ENCODE data around the gene GADD45G.

GADD45G gene

DNA sequence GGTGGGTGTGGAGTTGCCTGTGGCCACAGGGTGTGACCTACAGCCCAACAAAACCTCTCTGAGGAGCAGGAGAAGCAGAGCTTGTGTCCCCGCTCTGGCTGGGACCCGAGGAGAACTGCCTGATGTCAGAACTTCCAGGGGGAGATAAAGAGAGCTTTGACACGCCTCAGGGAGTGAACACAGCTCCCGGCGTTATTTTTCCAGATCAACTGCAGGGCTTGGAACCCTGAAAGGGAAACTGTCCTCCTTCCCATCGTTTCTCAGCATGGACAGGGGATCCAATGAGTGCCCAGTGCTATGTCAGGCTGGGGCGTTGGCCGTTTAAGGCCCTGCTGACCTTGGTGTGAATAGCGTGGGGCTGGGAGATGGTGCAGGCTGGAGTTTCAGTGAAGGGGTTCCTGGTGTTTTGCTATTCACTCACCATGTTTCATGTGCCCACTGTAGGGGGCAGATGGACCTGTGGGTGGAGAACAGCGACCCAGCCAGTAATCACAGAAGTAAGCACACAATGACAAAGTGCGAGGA lies 22.0 kb downstream of the GADD45G start:
- TF ChIP-seq, protein P1, sequence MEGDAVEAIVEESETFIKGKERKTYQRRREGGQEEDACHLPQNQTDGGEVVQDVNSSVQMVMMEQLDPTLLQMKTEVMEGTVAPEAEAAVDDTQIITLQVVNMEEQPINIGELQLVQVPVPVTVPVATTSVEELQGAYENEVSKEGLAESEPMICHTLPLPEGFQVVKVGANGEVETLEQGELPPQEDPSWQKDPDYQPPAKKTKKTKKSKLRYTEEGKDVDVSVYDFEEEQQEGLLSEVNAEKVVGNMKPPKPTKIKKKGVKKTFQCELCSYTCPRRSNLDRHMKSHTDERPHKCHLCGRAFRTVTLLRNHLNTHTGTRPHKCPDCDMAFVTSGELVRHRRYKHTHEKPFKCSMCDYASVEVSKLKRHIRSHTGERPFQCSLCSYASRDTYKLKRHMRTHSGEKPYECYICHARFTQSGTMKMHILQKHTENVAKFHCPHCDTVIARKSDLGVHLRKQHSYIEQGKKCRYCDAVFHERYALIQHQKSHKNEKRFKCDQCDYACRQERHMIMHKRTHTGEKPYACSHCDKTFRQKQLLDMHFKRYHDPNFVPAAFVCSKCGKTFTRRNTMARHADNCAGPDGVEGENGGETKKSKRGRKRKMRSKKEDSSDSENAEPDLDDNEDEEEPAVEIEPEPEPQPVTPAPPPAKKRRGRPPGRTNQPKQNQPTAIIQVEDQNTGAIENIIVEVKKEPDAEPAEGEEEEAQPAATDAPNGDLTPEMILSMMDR (IDR thresholded peaks at IDR 0.05), result no peak
- TF ChIP-seq ZFX (IDR thresholded peaks at IDR 0.05; ENCODE audit: borderline replicate concordance), result no peak
- no peak overlapping the region for H3K27ac ChIP-seq

DNA sequence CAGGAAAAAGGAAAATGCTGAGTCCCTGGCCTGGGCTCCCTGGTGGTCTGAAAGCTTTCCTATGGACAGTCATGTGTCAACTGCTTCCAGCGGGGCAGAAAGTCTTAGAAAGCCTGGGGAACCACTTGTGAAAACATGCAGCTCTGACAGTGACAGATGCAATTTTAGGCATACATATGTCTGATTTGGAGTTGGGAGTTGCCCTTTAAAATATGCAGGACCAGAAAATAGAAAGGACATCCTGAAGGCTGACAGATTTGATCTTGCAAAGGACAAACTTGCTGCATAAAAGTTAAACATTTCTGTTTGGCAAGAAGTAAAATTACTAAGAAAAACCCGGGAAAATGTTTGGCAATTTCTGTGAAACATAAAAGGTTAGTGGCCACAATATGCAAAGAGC lies 23.8 kb downstream of the GADD45G start:
- no peak for TF ChIP-seq ZFX (IDR thresholded peaks at IDR 0.05; ENCODE audit: borderline replicate concordance)
- TF ChIP-seq, protein P1 (IDR thresholded peaks at IDR 0.05), result no peak
- H3K27ac ChIP-seq, result no peak overlapping the region

DNA sequence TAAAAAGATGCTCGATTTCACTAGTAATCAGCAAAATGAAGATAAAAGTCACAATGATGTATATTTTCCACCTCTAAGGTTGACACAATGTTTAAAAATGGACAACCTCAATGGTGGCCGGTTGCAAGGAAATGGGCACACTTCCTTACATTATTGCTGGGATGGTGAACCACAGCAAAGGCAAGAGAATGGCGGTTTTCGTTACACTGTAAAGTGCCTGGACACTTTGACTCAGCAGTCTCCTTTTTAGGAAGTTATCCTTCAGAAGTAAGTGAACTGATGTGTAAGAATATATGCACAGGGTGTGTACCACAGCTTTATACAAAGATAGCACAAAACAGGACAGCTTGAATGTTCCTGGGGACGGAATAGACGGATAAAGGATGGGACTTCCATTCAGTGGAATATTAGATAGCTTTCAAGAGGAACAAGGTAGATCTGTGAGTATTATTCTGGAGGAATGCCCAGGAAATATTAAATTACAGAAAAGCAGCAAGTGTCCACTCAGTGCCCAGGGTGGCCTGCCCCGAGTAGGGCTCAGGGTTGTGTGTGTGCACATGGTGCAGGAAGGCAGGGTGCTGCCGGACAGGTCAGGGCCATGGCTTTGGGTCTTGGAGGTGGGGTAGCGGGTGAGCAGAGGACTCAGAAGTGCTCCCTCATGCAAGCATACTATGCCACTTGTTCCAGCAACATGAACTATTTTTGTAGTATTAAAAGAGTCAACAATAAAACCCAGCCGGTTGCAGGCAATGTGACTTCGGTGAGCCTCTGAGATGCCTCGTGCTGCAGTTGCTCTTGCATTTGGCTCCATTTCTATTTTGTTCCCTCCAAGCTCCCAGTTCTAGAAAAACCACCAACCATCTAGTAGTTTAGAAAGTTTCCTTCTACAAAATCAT lies 24.5 kb downstream of the GADD45G start:
- no peak for TF ChIP-seq ZFX (IDR thresholded peaks at IDR 0.05; ENCODE audit: borderline replicate concordance)
- TF ChIP-seq, protein P1 (IDR thresholded peaks at IDR 0.05), result no peak
- no peak overlapping the region for H3K27ac ChIP-seq

DNA sequence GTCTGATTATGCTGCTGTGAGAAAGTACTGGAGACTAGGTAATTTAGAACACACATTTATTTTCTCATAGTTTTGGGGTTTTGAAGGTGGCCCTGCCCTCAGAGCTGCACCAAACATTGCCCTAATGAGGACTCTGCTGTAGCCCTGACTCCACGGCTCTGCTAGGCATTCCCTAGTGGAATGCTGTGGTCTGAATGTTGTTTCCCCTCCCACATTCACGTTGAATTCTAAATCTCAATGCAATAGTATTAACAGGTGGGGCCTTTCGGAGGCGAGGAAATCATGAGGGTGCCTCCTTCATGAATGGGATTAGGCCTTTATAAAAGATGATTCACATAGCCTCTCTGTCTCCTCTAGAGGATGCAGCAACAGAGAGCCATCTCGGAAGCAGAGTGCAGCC lies 25.7 kb downstream of the GADD45G start:
- H3K27ac ChIP-seq, result no peak overlapping the region
- no peak for TF ChIP-seq ZFX (IDR thresholded peaks at IDR 0.05; ENCODE audit: borderline replicate concordance)
- TF ChIP-seq, protein P1 (IDR thresholded peaks at IDR 0.05), result no peak

DNA sequence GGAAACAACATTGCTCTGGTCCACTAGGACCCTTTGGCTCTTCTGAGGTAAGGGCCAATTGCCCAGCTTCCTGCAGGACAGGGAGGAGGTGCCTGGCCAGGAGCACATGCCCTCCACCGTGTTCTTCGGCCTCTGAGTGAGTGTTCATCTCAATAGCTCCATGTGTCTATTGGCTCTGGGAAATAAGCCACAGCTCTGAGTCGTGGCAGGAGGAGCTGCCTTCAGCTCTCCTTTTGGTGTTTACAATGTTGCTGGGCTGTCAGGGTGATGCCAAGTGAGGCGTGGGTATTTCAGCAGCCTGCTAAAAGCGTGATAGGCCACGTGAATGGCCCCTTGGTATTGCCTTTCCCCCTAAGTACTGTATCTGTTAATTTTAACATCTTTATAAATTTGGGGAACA lies 26.6 kb downstream of the GADD45G start:
- TF ChIP-seq ZFX (IDR thresholded peaks at IDR 0.05; ENCODE audit: borderline replicate concordance), result no peak
- TF ChIP-seq, protein P1 (IDR thresholded peaks at IDR 0.05), result no peak
- H3K27ac ChIP-seq, result no peak overlapping the region

DNA sequence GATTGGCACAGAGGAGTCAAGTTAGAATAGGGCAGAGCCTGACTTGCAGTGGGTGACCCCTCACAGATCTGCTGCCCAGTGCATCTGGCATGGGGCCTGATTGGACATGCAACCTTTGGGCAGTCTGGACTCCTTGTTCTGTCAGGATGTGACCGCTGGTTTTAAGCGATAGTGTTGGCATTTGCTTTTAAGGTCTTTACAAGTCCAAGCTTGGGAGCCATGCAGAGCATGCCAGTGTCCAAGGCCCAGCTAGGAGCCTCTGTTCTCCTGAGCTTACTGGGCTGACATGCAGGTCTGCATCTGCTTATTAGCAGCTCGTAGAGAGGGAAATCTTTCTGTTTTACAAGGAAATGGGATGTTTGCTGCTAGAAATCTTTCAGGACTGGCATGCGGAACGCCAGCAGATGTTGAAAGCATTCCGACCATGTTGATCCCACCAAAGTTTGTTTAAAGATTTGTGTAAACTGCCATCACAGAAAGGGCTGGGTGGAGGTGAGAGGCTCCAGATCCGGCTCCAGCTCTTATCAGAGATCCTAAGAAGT lies 27.5 kb downstream of the GADD45G start:
- TF ChIP-seq, protein P1 (IDR thresholded peaks at IDR 0.05), result no peak
- no peak for TF ChIP-seq ZFX (IDR thresholded peaks at IDR 0.05; ENCODE audit: borderline replicate concordance)
- H3K27ac ChIP-seq, result no peak overlapping the region

DNA sequence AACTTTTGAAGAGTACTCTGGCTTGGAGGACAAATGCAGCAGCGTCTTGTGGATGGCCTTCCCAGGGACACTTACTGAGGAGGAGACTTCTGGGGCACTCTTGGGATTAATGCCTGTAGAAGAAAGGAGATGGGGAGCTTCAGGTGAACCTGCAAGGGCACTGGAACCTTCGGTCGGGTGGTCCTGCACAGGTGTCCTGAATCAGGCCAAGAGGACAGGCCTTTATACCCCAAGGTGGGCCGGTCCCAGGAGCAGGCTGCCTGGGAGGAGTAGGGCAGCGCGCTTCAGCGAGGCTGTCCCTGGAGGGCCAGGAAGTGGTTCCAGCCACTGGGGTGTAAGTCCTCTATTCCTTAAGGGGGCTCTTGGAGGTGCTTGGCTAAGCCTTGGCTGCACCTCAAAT lies 27.9 kb downstream of the GADD45G start:
- TF ChIP-seq, protein P1 (IDR thresholded peaks at IDR 0.05), result no peak
- TF ChIP-seq ZFX (IDR thresholded peaks at IDR 0.05; ENCODE audit: borderline replicate concordance), result no peak
- no peak overlapping the region for H3K27ac ChIP-seq
